Cerebellar nuclear complex (tissue), 1 donor: ENCODE results near the gene XPC.

Experiments used
- DNase-seq, 2 experiments: peaks; one replicate each; lab custom pipeline; 2025; lab: John Stamatoyannopoulos, UW

The XPC gene

DNA sequence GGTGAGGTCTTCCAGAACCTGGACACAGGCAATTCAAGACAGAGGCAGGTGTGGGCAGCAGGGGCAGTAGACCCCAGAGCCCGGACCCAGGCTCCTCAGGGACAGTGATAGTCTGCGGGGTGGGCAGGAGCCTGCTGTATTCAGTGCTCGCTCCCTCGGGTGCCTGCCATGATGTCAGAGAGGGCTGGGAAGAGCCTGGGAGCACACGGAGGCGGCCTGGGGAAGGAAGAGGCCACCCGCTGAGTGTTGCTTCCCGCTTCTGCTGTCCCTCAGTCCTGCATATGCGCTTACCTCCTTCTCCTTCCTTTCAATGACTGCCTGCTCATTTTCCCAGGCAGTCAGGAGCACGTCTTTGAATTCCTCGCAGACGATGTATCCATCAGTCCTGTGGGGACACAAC lies 30.8 kb downstream of the XPC start:
- DNase-seq, result no peak

DNA sequence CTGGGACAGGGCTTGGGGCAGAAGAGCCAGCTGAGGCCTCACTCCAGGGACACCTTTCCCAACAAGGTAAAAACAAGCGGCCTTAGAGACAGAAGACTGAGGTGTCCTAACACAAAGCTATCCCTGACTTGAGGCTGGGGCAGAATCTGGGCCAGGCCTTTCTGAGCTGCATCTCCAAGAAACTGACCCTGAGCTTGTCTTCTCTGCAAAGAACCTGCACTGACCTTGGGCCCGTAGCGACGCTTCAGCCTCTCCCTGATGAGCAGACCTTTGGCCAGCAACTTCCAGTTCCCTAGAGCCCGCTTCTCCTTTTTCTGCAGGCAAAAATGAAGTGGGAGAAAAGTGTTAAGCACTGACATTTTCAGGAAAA lies 31.4 kb downstream of the XPC start:
- DNase-seq, result no peak

DNA sequence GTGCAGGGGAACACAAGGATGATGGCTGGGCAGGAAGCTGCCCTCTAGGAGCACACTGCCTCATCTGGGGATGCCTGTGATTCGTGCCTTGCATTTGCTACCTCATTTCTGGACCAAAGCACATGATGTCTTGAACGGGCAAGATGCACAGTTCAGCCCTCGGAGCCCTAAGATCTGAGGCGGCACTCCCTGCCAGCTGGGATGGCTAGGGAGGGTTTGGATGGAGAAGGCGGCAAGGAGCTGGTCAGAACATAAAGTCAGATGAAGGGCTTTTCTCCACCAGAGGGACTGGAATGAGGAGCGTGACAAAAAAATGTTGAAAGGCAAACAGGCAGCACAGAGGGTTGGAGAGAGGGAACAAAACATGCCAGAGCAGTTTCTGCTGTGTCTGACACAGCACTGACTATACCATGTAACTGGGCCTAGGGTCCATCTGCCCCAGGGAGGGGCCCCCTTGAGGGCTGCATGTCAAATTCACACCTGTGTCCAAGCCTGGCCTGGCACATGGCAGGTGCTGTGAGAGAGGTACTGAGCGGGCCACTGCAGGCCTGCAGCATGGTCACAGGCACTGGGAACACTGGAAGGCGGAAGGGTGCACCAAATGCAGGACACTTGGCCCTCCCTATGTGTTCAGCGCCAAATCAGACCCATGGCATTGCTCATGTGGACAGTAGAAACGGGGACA lies 31.9 kb downstream of the XPC start:
- no peak for DNase-seq

DNA sequence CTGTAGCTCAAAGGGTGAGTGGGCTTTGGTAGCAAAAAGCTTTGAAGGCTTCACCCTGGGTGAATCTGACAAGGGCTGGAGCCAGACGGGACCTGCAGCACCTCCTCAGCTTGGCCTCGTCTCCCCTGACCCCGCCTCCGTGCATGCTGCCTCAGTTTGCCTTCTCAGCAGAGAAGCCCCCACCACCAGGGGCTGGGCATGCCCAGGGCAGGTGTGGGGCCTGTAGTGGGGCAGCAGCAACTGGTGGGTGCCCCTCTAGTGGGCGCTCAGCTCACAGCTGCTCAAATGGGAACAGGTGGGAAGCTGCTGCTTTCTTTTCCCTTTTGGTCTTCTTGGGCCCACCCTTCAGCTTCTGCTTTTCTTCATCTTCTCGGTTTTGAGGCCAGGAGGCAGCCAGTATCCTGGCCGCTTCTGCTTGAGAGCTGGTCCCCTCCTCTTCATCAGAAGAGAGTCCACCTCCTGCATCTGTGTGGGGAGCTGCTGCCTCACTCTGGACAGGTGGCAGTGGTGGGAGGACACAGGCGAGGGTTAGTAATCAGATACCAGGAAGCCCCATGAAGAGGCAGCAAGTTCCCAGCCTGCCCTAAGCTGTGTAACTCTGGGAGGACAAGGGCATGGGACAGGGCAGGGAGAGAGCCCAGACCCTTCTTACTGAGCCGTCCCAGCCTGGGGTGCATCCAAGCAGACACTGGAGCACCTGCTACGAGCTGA lies 32.6 kb downstream of the XPC start:
- no peak for DNase-seq

DNA sequence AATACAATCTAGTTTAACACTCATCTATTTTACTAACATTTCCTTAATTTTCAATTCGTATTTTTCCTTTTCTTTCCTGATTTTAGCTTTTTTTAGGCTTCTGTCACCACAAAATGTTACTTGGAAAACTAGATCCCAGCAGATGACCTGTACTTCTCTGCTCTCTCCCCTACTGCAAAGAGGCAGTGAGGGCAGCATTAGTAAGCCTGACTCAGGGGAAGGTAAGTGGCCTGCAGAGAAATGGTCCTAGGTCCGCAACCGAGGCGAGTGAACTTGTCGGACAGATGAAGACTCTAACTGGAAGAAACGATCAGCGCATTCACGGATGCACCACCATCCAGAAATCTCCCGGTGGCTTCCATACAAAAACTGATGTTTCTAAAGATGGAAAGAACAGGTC lies 33.2 kb downstream of the XPC start:
- DNase-seq, result no peak

DNA sequence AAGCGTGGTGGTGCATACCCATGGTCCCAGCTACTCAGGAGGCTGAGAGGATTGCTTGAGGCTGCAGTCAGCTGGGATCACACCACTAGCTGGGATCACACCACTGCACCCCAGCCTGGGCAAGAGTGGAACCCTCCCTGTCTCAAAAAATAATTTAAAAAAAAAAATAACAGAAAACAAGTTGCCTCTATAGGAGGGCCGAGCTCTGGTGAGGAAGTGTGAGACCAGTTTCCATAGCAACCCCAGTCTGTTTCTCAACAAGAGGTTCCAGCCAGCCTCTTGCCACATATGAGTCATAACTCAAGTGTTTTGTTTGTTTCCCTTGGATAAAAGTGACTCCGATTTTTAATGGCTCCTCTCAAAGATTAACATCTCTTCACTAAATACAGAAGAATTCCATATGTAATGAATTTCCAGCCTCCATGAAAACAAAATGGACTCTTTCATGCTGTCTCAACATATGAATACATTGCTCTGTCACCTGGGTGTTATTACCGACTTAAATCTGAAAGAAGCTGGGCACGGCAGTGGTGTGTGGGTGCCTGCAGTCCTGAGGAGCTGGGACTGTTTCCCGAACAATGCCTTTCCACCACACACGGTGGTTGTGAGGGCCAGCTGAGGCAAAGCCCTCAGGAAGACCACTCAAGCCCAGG lies 33.9 kb downstream of the XPC start:
- no peak for DNase-seq

DNA sequence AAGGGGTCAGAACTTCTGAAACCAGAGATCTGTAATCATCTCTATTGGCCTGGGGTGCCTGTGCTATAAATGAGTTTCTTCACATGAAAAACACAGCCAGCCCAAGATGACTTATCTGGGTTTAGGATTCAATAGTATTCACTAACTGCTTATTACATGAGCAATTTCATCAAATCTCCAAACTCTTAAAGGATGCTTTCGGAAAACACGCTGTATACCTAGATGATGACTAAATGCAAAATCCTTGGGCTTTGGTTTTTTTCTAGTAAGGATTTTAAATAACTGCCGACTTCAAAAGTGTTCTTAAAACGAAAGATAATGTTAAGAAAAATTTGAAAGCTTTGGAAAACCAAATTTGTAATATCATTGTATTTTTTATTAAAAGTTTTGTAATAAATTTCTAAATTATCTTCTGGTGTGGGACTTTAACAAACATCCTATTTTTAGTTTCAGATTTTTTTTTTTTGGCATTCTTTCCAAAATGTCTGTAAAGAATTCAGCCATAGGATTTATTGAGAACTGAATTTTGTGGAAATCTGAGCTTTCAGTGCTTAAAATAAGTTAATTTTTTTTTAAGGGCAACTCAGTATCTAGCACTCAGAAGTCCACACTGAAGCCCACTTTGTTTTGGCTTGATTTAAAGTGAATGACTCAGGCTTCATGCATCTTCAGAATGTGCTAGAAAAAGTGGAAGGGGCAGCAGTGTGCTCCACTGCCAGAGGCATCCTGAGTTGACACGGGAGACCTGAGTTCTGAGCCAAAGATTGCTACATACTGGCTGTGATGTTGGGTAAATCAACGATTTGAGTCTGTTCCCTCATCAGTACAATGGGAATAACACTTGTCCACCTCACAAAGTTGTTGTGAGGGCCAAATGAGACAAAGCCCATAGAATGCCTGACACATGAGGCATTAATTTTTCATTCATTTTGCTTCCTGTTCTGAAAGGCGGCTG lies 34.9 kb downstream of the XPC start:
- no peak for DNase-seq

DNA sequence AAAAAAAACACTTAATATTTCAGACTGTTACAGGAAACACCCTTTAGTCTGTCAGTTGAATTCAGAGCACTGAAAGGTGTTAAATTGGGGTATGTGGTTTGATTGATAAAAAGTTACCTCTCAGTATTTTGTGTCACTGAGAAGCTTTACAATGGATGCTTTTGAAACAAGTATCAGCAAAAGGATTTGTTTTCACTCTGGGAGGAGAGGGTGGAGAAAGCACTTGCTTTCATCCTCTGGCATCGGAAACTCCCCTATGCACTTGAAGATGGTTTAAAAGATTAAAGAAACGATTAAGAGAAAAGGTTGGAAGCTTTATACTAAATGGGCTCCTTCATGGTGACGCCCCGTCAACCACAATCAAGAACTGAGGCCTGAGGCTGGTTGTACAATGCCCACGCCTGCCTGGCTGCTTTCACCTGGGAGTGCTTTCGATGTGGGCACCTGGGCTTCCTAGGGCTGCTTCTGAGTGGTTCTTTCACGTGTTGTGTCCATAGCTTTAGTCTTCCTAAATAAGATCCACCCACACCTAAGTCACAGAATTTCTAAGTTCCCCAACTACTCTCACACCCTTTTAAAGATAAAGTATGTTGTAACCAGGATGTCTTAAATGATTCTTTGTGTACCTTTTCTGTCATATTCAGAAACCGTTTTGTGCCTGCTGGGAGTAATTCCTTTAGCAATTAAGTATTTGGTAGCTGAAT lies 35.7 kb downstream of the XPC start:
- DNase-seq, result no peak

DNA sequence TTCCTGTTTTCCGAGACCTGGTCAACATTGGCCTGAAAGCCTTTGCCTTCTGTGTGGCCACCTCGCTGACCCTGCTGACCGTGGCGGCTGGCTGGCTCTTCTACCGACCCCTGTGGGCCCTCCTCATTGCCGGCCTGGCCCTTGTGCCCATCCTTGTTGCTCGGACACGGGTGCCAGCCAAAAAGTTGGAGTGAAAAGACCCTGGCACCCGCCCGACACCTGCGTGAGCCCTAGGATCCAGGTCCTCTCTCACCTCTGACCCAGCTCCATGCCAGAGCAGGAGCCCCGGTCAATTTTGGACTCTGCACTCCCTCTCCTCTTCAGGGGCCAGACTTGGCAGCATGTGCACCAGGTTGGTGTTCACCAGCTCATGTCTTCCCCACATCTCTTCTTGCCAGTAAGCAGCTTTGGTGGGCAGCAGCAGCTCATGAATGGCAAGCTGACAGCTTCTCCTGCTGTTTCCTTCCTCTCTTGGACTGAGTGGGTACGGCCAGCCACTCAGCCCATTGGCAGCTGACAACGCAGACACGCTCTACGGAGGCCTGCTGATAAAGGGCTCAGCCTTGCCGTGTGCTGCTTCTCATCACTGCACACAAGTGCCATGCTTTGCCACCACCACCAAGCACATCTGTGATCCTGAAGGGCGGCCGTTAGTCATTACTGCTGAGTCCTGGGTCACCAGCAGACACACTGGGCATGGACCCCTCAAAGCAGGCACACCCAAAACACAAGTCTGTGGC lies 36.6 kb downstream of the XPC start:
- DNase-seq, result no peak

DNA sequence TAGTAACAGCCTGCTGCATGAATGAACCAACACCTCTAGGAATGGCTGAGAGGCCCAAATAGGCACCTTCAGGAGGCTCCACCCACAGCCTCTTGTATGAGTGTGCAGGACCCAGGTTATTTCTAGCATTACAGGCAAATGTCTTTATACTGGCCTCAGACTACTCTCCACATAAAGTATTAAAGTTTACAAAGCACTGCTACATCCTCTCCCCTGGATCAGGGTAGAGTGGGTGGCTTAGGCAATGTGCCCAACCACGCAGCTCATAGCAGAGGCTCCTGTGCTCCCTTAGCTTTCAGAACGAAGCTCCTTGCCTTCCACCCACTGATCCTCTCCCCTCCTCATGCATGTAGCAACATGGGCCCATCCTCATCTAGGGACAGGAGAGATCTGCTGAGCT lies 37.3 kb downstream of the XPC start:
- DNase-seq, result no peak

DNA sequence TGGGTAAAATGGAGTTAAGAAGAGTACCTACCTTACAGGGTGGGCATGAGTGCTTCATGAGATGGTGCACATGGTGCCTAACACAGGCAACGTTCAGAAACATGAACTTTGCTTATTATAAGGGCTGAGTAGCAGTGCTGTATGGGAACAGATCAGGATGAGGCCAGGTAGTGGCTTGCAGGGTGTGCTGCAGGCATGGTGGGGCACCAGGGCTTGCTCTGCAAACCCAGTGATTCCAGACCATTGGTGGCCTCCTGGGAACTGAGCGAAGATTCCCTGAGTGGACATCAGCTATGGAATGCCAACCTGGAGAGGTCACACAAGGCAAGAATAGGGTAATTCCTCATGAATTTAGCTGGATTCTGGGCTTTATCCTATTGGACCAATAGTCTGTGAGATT lies 37.7 kb downstream of the XPC start:
- no peak for DNase-seq

DNA sequence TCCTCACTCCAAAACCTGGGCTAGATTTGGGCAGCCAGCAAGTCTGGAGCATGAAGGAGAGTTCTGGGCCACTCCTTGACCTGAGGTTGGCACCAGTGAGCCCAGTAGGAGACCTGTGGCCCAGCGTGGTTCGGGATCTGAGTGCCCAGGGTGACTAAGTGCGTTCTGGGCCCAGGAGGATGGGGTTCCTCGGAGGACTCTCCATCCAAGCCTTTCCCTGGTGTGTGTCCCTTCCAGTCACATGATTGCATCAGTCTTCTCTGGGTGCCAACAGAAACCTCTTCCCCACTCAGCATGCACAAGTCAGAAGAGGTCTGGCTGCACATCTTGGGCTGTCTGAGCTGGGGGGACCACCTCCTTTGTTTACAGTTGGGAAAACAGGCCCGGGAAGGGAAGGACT lies 38.6 kb downstream of the XPC start:
- DNase-seq, result no peak

DNA sequence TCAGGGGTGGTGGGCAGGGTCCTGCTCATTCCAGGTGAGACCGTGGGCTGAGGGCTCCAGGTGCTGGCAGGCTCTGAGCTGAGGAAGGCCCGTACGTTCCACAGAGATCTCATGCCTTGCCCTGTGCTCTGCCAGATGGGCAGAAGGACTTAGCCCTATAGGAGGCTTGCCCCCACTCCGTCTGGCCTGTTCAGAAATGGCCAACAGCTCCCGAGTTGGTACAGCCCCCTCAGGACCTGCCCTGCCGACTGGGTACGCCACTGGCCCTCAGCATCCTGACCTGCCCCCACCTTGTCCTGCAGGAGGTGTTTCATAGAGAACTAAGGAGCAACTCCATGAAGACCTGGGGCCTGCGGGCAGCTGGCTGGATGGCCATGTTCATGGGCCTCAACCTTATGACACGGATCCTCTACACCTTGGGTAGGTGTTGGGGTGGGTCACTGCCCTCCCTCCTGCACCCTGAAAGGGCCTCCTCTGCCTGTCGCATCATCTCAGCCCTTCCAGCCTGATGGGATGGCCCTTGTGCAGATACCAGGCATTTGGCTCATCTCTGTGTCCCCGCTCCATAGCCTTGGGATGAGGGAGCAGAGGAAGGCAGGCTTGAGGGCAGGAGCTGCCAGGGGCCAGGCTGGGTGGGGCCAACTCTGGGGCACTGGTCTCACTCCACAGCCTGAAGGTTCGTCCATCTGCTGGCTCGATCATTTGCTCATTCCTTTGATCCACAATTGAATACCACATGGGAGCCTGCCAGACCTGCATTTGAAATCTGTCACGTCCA lies 39.3 kb downstream of the XPC start:
- no peak for DNase-seq

DNA sequence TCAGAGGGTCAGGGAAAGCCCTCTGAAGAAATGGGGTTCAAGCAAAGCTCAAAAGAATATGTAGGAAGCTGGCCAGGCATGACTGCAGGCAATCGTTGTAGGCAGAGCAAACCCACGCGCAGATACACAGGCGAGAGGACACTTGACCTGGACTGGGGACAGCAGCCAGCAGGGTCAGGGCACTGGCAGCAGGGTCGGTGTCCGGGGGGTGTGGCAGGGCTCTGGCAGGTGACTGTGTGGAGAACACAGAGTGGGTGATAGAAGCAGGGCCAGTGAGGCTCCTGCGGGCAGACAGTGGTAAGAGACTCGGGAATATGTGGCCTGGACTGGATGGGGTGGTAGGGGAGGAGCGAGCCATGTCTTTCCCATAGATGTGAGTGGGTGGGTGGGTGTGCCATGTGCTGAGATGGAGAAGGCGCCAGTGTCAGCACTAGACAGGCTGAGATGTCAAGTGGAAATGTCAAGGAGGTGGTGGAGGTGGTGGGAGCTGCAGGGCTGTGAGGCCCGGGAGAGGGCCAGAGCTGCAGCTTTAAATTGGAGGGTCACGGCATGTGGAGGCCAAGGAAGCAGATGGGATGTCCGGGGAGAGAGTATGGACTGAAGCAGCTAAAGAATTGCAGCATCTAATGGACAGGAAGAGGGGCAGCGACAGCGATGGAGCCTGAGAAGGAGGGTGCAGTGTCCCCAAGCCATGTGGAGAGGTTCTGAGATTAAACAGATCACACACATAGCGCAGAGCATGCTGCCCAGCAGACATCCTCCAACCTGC lies 40.1 kb downstream of the XPC start:
- DNase-seq, result no peak

DNA sequence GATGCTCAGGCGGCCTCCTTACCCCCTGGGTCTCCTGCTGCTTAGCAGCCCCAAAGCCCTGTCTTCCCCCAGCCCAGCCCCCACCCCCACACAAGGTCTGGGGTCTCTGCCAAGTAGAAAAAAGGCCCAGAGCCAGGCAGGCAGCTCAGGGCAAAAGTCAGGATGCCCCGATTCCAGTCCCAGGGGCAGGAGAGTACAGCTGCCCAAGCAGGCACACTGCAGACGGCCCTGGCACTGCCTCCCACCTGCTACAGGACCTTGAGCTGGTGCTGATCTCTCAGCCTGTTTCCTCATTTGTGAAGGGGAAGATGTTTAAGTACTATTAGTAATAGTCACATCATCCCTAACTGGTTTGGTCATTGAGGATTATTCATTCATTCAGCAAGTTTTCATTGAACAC lies 41.0 kb downstream of the XPC start:
- no peak for DNase-seq

DNA sequence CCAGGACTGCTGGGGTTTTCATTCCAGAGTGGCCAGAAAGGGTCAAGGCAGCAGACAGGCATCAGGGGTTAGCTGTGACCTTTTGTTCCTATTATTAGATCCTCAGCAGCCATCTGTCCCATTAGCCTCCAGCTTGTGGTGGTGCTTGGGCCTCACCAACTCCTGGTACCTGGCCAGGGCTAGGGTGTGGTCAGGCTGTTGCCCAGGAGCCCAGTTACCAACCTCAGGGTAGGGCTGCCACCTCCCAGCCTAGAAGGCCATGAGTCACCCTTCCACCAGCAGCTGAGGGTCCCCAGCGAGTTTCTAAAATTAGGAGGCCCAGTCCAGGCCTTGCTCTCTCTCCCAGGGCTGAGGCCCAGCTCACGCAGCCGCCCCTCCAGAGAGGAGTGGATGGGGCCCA lies 41.4 kb downstream of the XPC start:
- no peak for DNase-seq

DNA sequence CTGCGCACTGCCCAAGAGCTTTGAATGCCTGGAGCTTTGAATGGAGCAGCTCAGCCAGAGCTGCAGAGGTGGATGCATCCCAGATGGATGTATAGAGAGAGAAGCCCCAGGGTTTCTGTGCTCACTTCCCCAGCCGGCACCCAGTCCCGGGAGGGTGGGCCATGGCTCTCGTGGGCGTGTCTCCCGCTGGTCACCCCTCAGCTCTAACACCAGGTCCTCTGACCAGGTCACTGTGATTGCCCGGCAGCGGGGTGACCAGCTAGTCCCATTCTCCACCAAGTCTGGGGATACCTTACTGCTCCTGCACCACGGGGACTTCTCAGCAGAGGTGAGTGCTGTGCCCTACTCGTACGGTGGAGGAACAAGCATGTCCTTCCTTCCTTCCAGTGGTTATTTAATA lies 42.8 kb downstream of the XPC start:
- no peak for DNase-seq

DNA sequence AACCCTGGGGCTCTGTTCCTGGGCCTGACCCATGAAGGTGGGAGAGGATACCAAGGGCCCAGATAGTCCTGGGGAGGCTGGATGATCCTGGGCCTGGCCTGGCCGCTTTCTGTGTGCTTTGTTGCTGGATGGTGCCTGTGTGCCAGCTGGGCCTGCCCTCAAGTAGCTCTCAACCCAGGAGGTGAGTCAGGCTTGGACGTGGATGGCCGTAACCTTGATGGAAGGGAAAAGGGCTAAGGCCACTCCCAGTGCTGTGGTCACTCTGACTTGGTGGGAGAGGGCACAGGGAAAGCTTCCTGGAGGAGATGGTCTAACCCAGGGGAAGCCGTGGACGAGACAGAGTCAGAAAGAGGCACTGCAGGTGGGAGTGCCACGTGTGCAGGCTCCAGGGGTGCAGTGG lies 44.1 kb downstream of the XPC start:
- no peak for DNase-seq

DNA sequence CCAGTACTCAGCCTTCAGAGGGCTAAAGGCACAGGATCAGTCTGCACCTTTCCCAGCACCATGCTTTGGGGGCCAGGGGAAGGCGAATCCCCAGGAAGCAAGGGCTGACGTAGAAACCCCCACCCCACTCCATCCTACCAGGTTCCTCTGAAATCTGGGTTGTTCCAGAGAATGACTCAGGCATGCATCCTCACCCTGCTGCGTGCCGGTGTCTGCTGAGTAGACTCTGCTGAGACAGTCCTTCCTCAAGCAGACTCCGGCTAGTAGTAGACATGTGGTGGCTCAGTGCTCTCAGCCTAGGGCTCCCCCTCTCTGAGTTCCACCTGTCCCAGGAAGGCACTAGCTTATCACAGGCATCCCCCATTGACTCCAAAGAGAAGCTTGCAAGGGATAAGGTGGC lies 44.5 kb downstream of the XPC start:
- DNase-seq, result no peak
